GM19025 (cell line): ENCODE results near the gene PRLH.
"Not testable (repeated sequence)": the region's sequence is repeated elsewhere in the genome, so short reads cannot be mapped to it uniquely, and the experiment has no call there.

Experiments
- ATAC-seq: cut with Tn5 transposase; IDR thresholded peaks from one replicate; pipeline ENCODE4 v1.9.1; 2021; ENCODE audit warnings: mild to moderate bottlenecking, low read depth, moderate library complexity; ENCODE audit not compliant: unreplicated experiment

The PRLH gene

GRCh38 chr2:237577956-237578870 is 11.8 kb downstream of the PRLH start:
- no peak for ATAC-seq

GRCh38 chr2:237581326-237581725 is 15.0 kb downstream of the PRLH start:
- no peak for ATAC-seq

GRCh38 chr2:237581751-237582746 is 15.7 kb downstream of the PRLH start:
- ATAC-seq, result no peak

DNA sequence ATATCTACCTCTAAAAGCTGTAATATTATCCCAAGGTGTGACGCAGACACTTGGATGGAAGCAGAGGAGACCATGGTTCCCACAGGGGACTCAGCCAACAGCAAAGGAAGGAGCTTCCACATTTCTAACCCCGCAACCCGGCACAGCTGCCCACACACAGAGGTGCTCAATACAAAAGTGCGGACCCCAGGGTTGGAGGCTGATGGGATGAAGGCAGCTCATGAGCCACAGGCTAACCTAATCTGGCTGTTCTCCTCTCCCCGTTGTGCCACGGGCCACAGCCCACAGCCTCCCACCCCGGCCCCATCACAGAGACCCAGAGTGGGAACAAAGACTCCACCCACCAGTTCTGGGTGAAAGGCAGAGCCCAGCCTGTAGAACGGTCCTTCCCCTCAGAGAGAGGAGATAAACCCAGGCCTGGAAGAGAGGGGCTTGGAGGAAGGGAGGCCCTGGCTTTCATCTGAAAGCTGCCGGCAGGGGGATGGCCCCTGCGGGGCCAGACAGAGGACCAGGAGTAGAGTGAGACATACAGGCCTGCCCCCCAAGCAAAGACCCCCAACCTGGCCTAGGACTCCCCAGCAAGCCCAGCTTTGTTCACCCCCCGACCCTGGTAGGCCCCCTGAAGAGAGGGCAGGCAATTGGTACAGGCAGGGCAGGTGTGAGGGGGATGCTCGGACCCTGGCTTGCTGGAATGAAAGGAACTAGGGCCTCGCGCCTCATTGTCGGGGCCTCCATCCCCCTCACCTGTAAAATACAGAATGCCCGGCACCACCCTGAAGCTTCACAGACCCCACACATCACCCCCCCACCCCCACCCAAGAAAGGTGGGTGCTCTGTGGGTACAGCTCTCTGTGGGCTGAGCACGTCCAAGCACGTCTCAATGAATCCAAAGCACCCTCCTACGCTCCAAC is 17.3 kb downstream of the PRLH start:
- ATAC-seq, result no peak

GRCh38 chr2:237585590-237586221 is 19.3 kb downstream of the PRLH start:
- ATAC-seq, result no peak

- ATAC-seq, result no peak
Measured at GRCh38 chr2:237588044-237588696, 21.8 kb downstream of the PRLH start.

GRCh38 chr2:237590272-237591140 is 24.1 kb downstream of the PRLH start, which contains the start of gene RAB17:
TSS of gene RAB17 (minus strand) at chr2:237590734. CDS start at chr2:237586154, 4,580 bp downstream.
- no peak for ATAC-seq

GRCh38 chr2:237591141-237591881 is 24.9 kb downstream of the PRLH start:
- no peak for ATAC-seq

DNA sequence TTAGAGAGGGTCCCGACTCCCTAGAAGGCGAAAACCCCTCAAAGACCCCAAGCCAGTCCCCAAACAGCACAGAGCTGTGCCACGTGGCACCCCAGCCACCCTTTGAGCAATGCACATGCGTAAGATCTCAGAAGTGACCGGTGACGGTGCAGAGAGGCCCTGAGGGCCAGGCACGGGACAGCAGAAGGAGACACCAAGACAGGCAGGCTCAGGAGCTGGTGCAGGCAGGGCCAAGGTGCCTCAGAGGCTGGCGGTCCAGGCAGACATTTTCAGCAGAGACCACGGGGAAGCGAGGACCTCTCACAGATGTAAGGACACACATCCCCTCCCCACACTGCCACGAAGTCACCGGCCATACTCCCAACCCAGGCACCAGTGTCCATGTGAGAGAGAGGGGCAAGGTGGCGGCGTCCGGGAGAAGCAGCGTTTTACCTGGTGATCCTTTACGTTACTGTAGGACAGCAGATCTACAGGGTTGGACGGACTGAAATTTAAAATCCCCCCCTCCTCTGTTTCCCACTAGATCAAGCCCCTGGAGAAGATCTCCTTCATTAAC is 26.1 kb downstream of the PRLH start:
- ATAC-seq, result no peak

GRCh38 chr2:237593036-237593435 is 26.7 kb downstream of the PRLH start:
- no peak for ATAC-seq

DNA sequence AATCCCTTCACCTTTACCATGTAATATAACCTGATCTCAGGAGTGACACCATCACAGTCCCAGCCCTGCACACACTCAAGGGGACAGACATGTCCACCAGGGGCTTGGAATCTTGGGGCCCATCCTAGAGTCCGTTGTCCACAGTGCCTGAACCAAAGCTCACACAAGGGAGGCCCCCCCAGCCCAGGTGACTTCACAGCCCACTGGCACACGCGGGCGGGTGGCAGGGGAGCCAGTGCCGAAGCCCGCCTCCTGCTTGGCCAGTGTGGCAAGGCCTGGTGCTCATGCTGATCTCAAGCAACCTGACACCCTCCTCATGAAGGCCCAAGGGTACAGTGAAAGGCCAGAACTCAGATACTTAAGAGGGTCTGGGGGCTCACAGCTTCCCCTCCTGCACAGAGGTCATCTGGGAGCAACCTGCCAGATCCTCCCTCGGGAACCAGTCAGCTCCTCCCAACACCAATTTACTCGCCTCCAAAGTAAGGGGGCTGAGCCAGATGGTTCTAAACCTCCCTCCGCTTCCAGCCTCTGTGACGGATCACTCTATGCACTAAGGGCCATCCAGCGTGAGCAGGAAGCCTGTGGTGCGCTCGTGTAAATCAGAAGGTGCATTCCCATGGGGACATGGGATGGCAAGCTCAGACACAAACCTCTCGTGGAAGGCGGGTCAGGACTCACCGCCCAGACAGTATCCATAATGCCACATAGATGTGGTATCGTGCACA is 27.4 kb downstream of the PRLH start:
- ATAC-seq, result no peak

- ATAC-seq, result no peak
Measured at GRCh38 chr2:237594514-237594871, 28.1 kb downstream of the PRLH start.

DNA sequence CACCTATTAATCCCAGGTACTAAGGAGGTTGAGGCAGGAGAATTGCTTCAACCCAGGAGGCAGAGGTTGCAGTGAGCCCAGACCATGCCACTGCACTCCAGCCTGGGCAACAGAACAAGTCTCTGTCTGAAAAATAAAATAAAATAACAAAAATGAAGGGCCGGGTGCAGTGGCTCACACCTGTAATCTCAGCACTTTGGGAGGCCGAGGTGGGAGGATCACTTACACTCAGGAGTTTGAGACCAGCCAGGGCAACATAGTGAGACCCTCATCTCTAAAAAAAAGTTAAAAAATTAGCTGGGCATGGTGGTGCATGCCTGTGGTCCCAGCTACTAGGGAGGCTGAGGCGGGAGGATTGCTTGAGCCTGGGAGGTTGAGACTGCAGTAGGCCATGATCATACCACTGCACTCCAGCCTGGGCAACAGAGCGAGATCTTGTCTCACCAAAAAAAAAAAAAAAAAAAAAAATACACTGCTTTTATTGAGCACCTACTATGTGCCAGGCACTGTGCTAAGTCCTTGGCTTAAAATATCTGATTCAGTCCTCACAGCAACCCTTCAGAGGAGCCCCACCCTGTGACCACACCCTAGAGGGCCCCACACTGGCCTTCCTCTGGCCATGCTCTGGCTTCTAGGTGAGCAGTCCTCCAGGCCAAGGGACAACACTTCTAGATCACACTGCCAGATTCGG is 29.6 kb downstream of the PRLH start:
- not testable (repeated sequence) for ATAC-seq

DNA sequence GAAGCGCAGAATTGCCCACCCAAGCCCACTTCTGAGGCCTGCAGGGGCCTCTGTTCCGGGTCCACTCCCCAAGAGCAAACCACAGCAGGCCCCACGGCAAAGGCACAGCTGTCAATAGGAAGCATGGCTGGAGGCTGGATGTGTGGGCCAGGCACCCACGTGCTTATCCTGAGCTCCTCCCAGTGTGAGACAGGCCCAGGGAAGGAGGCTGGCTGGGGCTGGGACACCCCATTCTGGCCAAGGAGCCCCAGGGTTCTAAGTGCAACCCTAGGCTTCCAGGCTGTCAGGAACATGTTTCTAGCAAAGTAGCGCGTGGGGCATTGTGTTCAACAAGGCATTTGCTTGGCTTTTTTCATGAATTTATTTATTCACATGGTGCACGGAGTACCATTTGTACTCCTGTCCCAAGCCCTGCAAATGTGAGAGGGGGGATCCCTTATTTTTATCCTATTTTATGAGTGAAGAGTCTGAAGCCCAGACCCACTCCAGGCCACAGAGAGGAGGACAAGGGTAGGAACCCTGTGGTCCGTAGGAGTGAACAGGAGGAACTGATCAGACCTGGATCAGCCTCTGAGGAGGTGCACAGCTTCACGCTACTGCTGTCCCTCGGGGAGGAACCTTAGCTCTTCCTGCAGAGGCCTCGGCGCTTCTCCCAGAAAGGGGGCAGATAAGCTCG is 30.3 kb downstream of the PRLH start:
- ATAC-seq, result no peak
